Endothelial cell (in vitro differentiated cells): ENCODE measurements around the gene CYSTM1. TPM values are rescaled to one million over a fixed set of nuclear protein-coding genes. Genes with fewer than 3 reads are reported as not detected.

Experiments used
- DNase-seq: peaks from one replicate; pipeline ENCODE4 v3.0.0; 2021; ENCODE audit warnings: low spot score
- H3K27ac Mint-ChIP-seq: one replicate; pipeline ENCODE4 v1.8.0; 2021; ENCODE audit warnings: mixed read lengths, inconsistent platforms; ENCODE audit not compliant: unreplicated experiment
- H3K27me3 Mint-ChIP-seq: one replicate; pipeline ENCODE4 v1.8.0; 2021; ENCODE audit warnings: mild to moderate bottlenecking, moderate library complexity, mixed read lengths, inconsistent platforms; ENCODE audit not compliant: unreplicated experiment
- H3K36me3 Mint-ChIP-seq: one replicate; pipeline ENCODE4 v1.8.0; 2021; ENCODE audit warnings: mild to moderate bottlenecking, low read depth, mixed read lengths, inconsistent platforms; ENCODE audit not compliant: unreplicated experiment
- H3K4me1 Mint-ChIP-seq: one replicate; pipeline ENCODE4 v1.8.0; 2021; ENCODE audit warnings: mild to moderate bottlenecking, mixed read lengths, inconsistent platforms; ENCODE audit not compliant: unreplicated experiment
- H3K4me3 Mint-ChIP-seq: one replicate; pipeline ENCODE4 v1.8.0; 2021; ENCODE audit warnings: mild to moderate bottlenecking, mixed read lengths, inconsistent platforms; ENCODE audit not compliant: unreplicated experiment
- H3K9me3 Mint-ChIP-seq: one replicate; pipeline ENCODE4 v1.8.0; 2021; ENCODE audit warnings: mixed read lengths, inconsistent platforms; ENCODE audit not compliant: unreplicated experiment
- total RNA-seq: library from RNA; stranded (reverse); fragmentation: NEBNext Ultra II Directional; extraction: Animal tissue kit (Norgen Biotek cat#: 25700); gene quantifications from one replicate; pipeline ENCODE4 v1.2.1, GENCODE V29; 2021; ENCODE audit not compliant: unreplicated experiment
- TF ChIP-seq, protein P1 (sequence below): fragments of 200-600 bp; sonication (generic); IDR thresholded peaks from one replicate; pipeline ENCODE4 v1.5.0; 2021; ENCODE audit warnings: antibody characterized with exemption; ENCODE audit not compliant: unreplicated experiment

The CYSTM1 gene
- total RNA-seq, 1 donor from 2014 or later = 21.7 TPM

DNA sequence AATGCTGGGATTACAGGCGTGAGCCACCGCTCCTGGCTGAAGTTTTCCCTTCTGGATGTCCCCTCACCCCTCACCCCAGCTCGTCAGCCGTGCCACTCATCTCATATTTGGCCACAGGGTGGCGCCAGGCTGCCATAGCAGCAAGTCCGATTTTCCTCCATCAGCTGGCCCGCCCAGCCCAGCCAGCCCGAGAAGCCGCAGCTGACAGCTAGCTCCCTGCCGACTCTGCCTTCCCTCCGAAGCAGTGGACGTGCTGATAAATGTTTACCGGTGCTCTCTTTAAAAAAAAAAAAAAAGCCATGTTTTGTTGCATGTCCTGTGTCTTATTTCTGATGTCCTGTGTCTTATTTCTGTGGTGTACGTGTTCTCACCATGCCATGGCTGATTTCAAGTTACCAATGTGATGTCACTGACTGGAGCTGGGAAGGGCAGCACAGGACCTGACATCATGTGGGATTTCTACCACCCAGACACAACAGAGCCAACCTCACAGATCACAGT is 69.6 kb downstream of the CYSTM1 start:
- H3K4me1 Mint-ChIP-seq = peaks cover 38% of the 10 kb centered on the region
- TF ChIP-seq, protein P1, sequence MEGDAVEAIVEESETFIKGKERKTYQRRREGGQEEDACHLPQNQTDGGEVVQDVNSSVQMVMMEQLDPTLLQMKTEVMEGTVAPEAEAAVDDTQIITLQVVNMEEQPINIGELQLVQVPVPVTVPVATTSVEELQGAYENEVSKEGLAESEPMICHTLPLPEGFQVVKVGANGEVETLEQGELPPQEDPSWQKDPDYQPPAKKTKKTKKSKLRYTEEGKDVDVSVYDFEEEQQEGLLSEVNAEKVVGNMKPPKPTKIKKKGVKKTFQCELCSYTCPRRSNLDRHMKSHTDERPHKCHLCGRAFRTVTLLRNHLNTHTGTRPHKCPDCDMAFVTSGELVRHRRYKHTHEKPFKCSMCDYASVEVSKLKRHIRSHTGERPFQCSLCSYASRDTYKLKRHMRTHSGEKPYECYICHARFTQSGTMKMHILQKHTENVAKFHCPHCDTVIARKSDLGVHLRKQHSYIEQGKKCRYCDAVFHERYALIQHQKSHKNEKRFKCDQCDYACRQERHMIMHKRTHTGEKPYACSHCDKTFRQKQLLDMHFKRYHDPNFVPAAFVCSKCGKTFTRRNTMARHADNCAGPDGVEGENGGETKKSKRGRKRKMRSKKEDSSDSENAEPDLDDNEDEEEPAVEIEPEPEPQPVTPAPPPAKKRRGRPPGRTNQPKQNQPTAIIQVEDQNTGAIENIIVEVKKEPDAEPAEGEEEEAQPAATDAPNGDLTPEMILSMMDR = peak; percentile 88
- H3K27ac Mint-ChIP-seq = peak overlapping the region; percentile 83

DNA sequence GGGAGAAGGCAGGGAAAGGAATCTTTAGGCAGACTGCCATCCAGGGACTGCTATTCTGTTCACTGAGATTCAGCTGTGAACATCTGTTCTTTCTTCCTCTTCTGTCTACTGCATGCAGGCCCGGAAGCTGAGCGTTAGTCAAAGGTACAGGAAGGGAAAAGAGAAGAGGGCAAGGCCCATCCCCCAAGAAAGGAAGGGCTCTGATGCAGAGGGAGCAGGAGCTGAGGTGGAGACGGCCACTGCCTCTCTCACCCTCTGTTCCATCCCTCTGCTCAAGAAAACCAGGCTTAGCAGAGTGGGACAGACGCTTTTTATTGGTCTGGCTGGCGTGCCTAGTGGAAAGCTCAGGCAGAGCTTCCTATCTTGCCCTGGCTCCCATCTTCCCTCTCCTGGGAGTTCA is 70.4 kb downstream of the CYSTM1 start:
- TF ChIP-seq, protein P1 = no peak
- Mint-ChIP-seq H3K27ac (peak overlapping the region; percentile 97), H3K4me3 (peak overlapping the region; percentile 24), H3K36me3 (peaks cover 26% of the 10 kb centered on the region), H3K9me3 (no peaks in the 10 kb centered on the region), H3K4me1 (peaks cover 43% of the 10 kb centered on the region), H3K27me3 (peaks cover 11% of the 10 kb centered on the region)
- peak; percentile 42 for DNase-seq

More for the DNA sequence above, 69.6 kb downstream of the CYSTM1 start:
- no peaks in the 10 kb centered on the region for H3K9me3 Mint-ChIP-seq
- peaks cover 8% of the 10 kb centered on the region for H3K27me3 Mint-ChIP-seq
- peak; percentile 96 for DNase-seq
- peak overlapping the region; percentile 54 for H3K4me3 Mint-ChIP-seq
- H3K36me3 Mint-ChIP-seq = peaks cover 21% of the 10 kb centered on the region

DNA sequence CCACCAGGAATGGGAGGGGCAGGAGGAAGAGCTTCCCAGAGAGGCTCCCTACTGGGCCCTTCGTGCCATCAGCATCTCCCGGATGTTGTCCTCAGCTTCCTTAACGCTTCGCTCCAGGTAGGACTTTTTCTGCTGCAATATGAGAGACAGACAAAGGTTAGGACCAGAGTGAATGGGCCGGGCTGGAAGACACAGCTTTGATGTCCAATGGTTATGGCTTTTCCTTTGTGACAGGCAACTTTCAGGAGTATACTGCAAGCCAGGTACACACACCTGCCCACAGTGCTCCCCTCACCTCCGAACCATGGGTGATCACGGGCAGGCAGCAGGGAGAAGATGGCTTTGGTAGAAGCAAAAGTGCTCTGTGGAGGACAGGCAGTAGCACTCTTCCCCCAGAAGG is 70.9 kb downstream of the CYSTM1 start:
- Mint-ChIP-seq H3K27ac (peak overlapping the region; percentile 97), H3K9me3 (no peaks in the 10 kb centered on the region), H3K36me3 (peaks cover 30% of the 10 kb centered on the region), H3K4me1 (peaks cover 47% of the 10 kb centered on the region), H3K4me3 (peak overlapping the region; percentile 65), H3K27me3 (peaks cover 13% of the 10 kb centered on the region)
- TF ChIP-seq, protein P1 = no peak
- no peak for DNase-seq

DNA sequence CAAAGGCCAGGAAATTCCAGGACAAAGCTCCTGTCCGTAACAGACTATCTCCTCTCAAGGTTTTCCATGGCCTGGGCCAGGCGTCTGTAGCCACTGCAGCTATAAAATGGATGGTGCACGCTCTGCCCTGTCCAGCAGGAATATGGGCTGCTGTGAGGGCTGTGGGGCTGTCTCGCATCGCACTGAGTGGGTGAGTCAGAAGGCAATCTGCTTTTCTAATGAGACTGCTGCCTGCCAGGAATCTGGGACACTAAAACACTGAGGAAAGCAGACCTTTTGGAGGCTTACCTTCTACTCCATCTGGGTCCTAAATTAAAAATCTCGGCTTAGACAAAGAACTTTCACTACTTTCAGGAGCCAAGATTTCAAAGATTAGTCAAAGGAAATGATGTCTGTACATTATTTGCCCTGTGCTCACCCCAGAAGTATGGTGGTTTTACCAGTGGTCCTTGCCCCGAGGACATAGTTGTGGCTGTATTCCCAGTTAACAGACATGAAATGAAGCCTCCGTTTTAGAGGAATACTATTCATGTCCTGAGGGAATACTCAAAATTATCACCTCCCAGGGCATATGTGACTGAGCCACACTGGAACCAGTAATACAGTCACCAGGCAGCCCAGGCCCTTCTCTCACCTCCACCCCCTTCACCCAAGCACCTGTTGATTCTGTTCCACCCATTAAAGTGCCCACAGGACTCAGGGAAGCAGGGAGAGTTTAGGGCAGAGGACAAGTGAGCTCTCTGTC is 71.6 kb downstream of the CYSTM1 start:
- Mint-ChIP-seq H3K27me3 (peaks cover 13% of the 10 kb centered on the region), H3K4me3 (peak overlapping the region; percentile 65), H3K9me3 (no peaks in the 10 kb centered on the region), H3K36me3 (peaks cover 30% of the 10 kb centered on the region), H3K4me1 (peaks cover 51% of the 10 kb centered on the region), H3K27ac (peak overlapping the region; percentile 97)
- TF ChIP-seq, protein P1 = no peak
- DNase-seq = no peak

DNA sequence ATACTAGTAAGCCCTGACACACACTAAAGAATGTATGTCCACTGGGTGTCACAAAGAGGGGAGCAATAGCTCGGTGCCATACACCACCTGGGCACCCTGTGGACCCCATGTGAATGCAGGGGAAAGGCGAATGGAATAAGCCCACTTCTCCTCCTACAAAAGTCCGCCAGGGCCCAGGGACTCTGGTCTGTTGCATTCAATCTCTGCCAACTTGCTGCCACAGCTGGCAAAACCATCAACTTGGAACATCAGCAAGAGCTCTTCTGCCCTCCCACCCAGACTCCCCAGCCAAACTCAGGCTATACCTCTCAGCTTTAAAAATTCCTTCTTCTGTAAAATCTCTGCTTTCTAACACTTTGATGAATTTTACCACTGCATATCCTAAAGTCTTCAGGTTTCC is 73.4 kb downstream of the CYSTM1 start:
- H3K4me3 Mint-ChIP-seq = no peak overlapping the region
- no peak for DNase-seq
- H3K27me3 Mint-ChIP-seq = peaks cover 15% of the 10 kb centered on the region
- peaks cover 38% of the 10 kb centered on the region for H3K36me3 Mint-ChIP-seq
- H3K27ac Mint-ChIP-seq = no peak overlapping the region
- H3K4me1 Mint-ChIP-seq = peaks cover 55% of the 10 kb centered on the region
- TF ChIP-seq, protein P1 = no peak
- no peaks in the 10 kb centered on the region for H3K9me3 Mint-ChIP-seq
